HG03175 (cell line): Measurements from ENCODE around the gene SMIM14.
"Not testable (repeated sequence)": the region's sequence is repeated elsewhere in the genome, so short reads cannot be mapped to it uniquely, and the experiment has no call there.

Experiments
- ATAC-seq: cut with Tn5 transposase; IDR thresholded peaks from one replicate; pipeline ENCODE4 v1.9.1; 2021; ENCODE audit warnings: mild to moderate bottlenecking, moderate library complexity; ENCODE audit not compliant: unreplicated experiment

Gene SMIM14

GRCh38 chr4:39541987-39542610 is 96.6 kb downstream of the SMIM14 start:
- no peak for ATAC-seq

GRCh38 chr4:39539089-39539611 is 99.5 kb downstream of the SMIM14 start:
- ATAC-seq = no peak

GRCh38 chr4:39533541-39533940 is 105.1 kb downstream of the SMIM14 start:
- ATAC-seq = no peak

GRCh38 chr4:39532237-39532636 is 106.4 kb downstream of the SMIM14 start:
- ATAC-seq = not testable (repeated sequence)

- no peak for ATAC-seq
These were observed 108.0 kb downstream of the SMIM14 start for GRCh38 chr4:39530682-39531081.

GRCh38 chr4:39529534-39529933 is 109.1 kb downstream of the SMIM14 start:
- ATAC-seq = no peak

GRCh38 chr4:39528061-39528465 is 110.6 kb downstream of the SMIM14 start:
- ATAC-seq = no peak

- peak; percentile 96 for ATAC-seq
These were observed 111.2 kb downstream of the SMIM14 start, which contains the start of gene UGDH for GRCh38 chr4:39527296-39528060. UGDH (minus strand) TSS chr4:39527439; CDS start chr4:39521512, 5,927 bp downstream.

- no peak for ATAC-seq
These were observed 111.8 kb downstream of the SMIM14 start for GRCh38 chr4:39526765-39527295.

GRCh38 chr4:39525822-39526690 is 112.6 kb downstream of the SMIM14 start:
- ATAC-seq = no peak

- no peak for ATAC-seq
These were observed 114.3 kb downstream of the SMIM14 start for GRCh38 chr4:39524161-39524957.

- no peak for ATAC-seq
These were observed 116.6 kb downstream of the SMIM14 start for GRCh38 chr4:39522068-39522467.

GRCh38 chr4:39521253-39521919 is 117.3 kb downstream of the SMIM14 start:
- ATAC-seq = no peak

- no peak for ATAC-seq
These were observed 120.2 kb downstream of the SMIM14 start for GRCh38 chr4:39518484-39518883.

- no peak for ATAC-seq
These were observed 122.2 kb downstream of the SMIM14 start for GRCh38 chr4:39516407-39516966.

GRCh38 chr4:39515669-39516401 is 122.8 kb downstream of the SMIM14 start:
- not testable (repeated sequence) for ATAC-seq

- no peak for ATAC-seq
These were observed 123.7 kb downstream of the SMIM14 start for GRCh38 chr4:39514888-39515401.

- not testable (repeated sequence) for ATAC-seq
These were observed 124.4 kb downstream of the SMIM14 start for GRCh38 chr4:39514266-39514665.
